Liver (tissue), 9 donors: ENCODE data around the gene KCNK2. TPM values are rescaled to one million over a fixed set of nuclear protein-coding genes. Genes with fewer than 3 reads are reported as not detected.

Experiments used
- DNase-seq: peaks from one replicate; pipeline ENCODE4 v3.0.0-alpha.2; 2017; ENCODE audit warnings: low spot score
- H3K27ac ChIP-seq, 2 donors: one replicate each; pipeline ENCODE4 v1.7.0; 2013; ENCODE audit warnings: inconsistent platforms in 2 of 2, low read length in 2 of 2, control low read depth in 1 of 2, low read depth in 1 of 2, mild to moderate bottlenecking in 1 of 2
- H3K27me3 ChIP-seq, 4 donors: one replicate each; pipeline versions ENCODE4 v1.6.1 to v1.7.0; 2013; ENCODE audit warnings: low read length in 3 of 4, inconsistent platforms in 1 of 4, mild to moderate bottlenecking in 1 of 4, moderate library complexity in 1 of 4; ENCODE audit not compliant: control insufficient read depth in 4 of 4, insufficient read depth in 4 of 4
- H3K36me3 ChIP-seq, 4 donors: one replicate each; pipeline versions ENCODE4 v1.6.1 to v1.7.0; 2013; ENCODE audit warnings: low read length in 3 of 4, mild to moderate bottlenecking in 3 of 4, low read depth in 1 of 4, moderate library complexity in 1 of 4; ENCODE audit not compliant: control insufficient read depth in 4 of 4, insufficient read depth in 3 of 4
- H3K4me1 ChIP-seq, 4 donors: one replicate each; pipeline versions ENCODE4 v1.6.1 to v1.7.0; 2013; ENCODE audit warnings: low read length in 3 of 4, mild to moderate bottlenecking in 3 of 4, moderate library complexity in 1 of 4; ENCODE audit not compliant: control insufficient read depth in 4 of 4, insufficient read depth in 4 of 4
- H3K4me3 ChIP-seq, 3 donors: one replicate each; pipeline versions ENCODE4 v1.6.1 to v1.7.0; 2013; ENCODE audit warnings: low read length in 3 of 3, control low read depth in 1 of 3, low read depth in 1 of 3, mild to moderate bottlenecking in 1 of 3
- H3K9ac ChIP-seq, 2 donors: one replicate each; pipeline ENCODE4 v1.7.0; 2013; ENCODE audit warnings: low read length in 2 of 2, mild to moderate bottlenecking in 2 of 2, moderate library complexity in 2 of 2, control low read depth in 1 of 2, low read depth in 1 of 2
- H3K9me3 ChIP-seq, 4 donors: one replicate each; pipeline versions ENCODE4 v1.6.1 to v1.7.0; 2013; ENCODE audit warnings: low read length in 3 of 4; ENCODE audit not compliant: control insufficient read depth in 4 of 4
- ATF3 ChIP-seq: IDR thresholded peaks from 2 replicates; pipeline ENCODE4 v1.6.1; 2016; ENCODE audit warnings: antibody characterized with exemption
- CTCF ChIP-seq: fragments of 150-350 bp; IDR thresholded peaks from 2 replicates; pipeline ENCODE4 v1.5.1; 2017; ENCODE audit warnings: improper control_type of control experiment, low read depth, low read length; ENCODE audit not compliant: missing input control
- FOXA1 ChIP-seq: IDR thresholded peaks from 2 replicates; pipeline ENCODE4 v1.6.1; 2016; ENCODE audit warnings: antibody characterized with exemption
- FOXA2 ChIP-seq: IDR thresholded peaks from 2 replicates; pipeline ENCODE4 v1.6.1; 2016; ENCODE audit warnings: antibody characterized with exemption
- GABPA ChIP-seq, 2 donors: IDR thresholded peaks in 1 of 2; conservative IDR thresholded peaks in 1 of 2; 2 replicates each; pipeline ENCODE4 v1.6.1; 2016; ENCODE audit warnings: antibody characterized with exemption in 2 of 2, mild to moderate bottlenecking in 1 of 2, moderate library complexity in 1 of 2
- HNF4A ChIP-seq, 2 donors: conservative IDR thresholded peaks; 2 replicates each; pipeline ENCODE4 v1.6.1; 2016; ENCODE audit warnings: antibody characterized with exemption in 2 of 2, mild to moderate bottlenecking in 2 of 2
- HNF4G ChIP-seq: IDR thresholded peaks from 2 replicates; pipeline ENCODE4 v1.6.1; 2016; ENCODE audit warnings: antibody characterized with exemption
- JUND ChIP-seq, 2 donors: IDR thresholded peaks; 2 replicates each; pipeline ENCODE4 v1.6.1; 2016; ENCODE audit warnings: antibody characterized with exemption in 2 of 2
- MAX ChIP-seq: IDR thresholded peaks from 2 replicates; pipeline ENCODE4 v1.6.1; 2016; ENCODE audit warnings: antibody characterized with exemption
- NR2F2 ChIP-seq: IDR thresholded peaks from 2 replicates; pipeline ENCODE4 v1.6.1; 2016; ENCODE audit warnings: antibody characterized with exemption
- RAD21 ChIP-seq, 2 donors: IDR thresholded peaks; 2 replicates each; pipeline ENCODE4 v1.6.1; 2016; ENCODE audit warnings: antibody characterized with exemption in 2 of 2, mild to moderate bottlenecking in 2 of 2
- REST ChIP-seq: IDR thresholded peaks from 2 replicates; pipeline ENCODE4 v1.6.1; 2016; ENCODE audit warnings: antibody characterized with exemption, mild to moderate bottlenecking
- RXRA ChIP-seq, 2 donors: IDR thresholded peaks; 2 replicates each; pipeline ENCODE4 v1.6.1; 2017 to 2018; ENCODE audit warnings: antibody characterized with exemption in 2 of 2, mild to moderate bottlenecking in 1 of 2
- SP1 ChIP-seq: IDR thresholded peaks from 2 replicates; pipeline ENCODE4 v1.6.1; 2018; ENCODE audit warnings: antibody characterized with exemption, mild to moderate bottlenecking
- TAF1 ChIP-seq: conservative IDR thresholded peaks from 2 replicates; pipeline ENCODE4 v1.6.1; 2016; ENCODE audit warnings: antibody characterized with exemption, mild to moderate bottlenecking
- ZBTB33 ChIP-seq: IDR thresholded peaks from 2 replicates; pipeline ENCODE4 v1.6.1; 2016; ENCODE audit warnings: antibody characterized with exemption
- WGBS: extraction: QIAGEN DNeasy Blood & Tissue Kit; methylation state at CpG from one replicate; pipeline ENCODE4 v1.1.7; 2013; 5-methylcytosine and 5-hydroxymethylcytosine counted together
- polyA plus RNA-seq, 2 donors: library from polyadenylated mRNA; stranded (reverse) in 1 of 2; unstranded in 1 of 2; fragments of 200-250 nt in 1 of 2; fragments of >200 nt in 1 of 2; fragmentation: Nextera tagmentation in 1 of 2; extraction: Ambion mirVana in 1 of 2; gene quantifications; one replicate each; pipeline versions ENCODE4 v1.2.1 to v1.2.3, GENCODE V29; 2013 to 2015
- total RNA-seq, 2 donors: library from RNA; depleted of rRNA; stranded (reverse); fragments of >200 nt; gene quantifications; one replicate each; pipeline ENCODE4 v1.2.3, GENCODE V29; 2014
- donor health status: healthy.
- donor health status: healthy.
- donor health status: healthy.
- donor health status: healthy.
- donor health status: healthy.

The KCNK2 gene
- total and polyA plus RNA-seq, 4 donors: 0.01 to 0.08 TPM; not detected in 2

GRCh38 chr1:215106067-215106466 lies 23.5 kb downstream of the KCNK2 start:
- 78% methylated on average over 2 of the region's 2 CpGs for WGBS
- TF ChIP-seq ATF3: no peak
- no peak for TF ChIP-seq FOXA1
- no peak for DNase-seq
- Histone ChIP-seq H3K4me3 (no peak overlapping the region), H3K9me3 (peaks cover 0 to 14% (median 0%) of the 10 kb centered on the region in 4 donors), H3K27me3 (peaks cover 0 to 3% (median 0%) of the 10 kb centered on the region in 4 donors), H3K9ac (no peak overlapping the region), H3K27ac (no peak overlapping the region), H3K4me1 (no peaks in the 10 kb centered on the region), H3K36me3 (no peaks in the 10 kb centered on the region)

GRCh38 chr1:215109171-215109570 lies 26.6 kb downstream of the KCNK2 start:
- WGBS: 63% methylated on average over 5 of the region's 5 CpGs
- Histone ChIP-seq H3K4me1 (no peaks in the 10 kb centered on the region), H3K9ac (no peak overlapping the region), H3K27me3 (peaks cover 0 to 3% (median 0%) of the 10 kb centered on the region in 4 donors), H3K4me3 (no peak overlapping the region), H3K27ac (no peak overlapping the region), H3K36me3 (no peaks in the 10 kb centered on the region), H3K9me3 (peaks cover 0 to 14% (median 0%) of the 10 kb centered on the region in 4 donors)
- TF ChIP-seq MAX: no peak
- TF ChIP-seq RAD21 (IDR thresholded peaks at IDR 0.05): no peak
- no peak for TF ChIP-seq RXRA (IDR thresholded peaks at IDR 0.05)
- TF ChIP-seq TAF1: no peak
- no peak for TF ChIP-seq CTCF
- no peak for TF ChIP-seq HNF4G
- TF ChIP-seq REST: no peak
- DNase-seq: no peak

GRCh38 chr1:215111916-215112315 lies 29.4 kb downstream of the KCNK2 start:
- WGBS: 79% methylated on average over 3 of the region's 3 CpGs
- no peak overlapping the region for H3K4me3 ChIP-seq
- H3K36me3 ChIP-seq: no peaks in the 10 kb centered on the region
- H3K9ac ChIP-seq: no peak overlapping the region
- peaks cover 0 to 6% (median 0%) of the 10 kb centered on the region in 4 donors for H3K9me3 ChIP-seq
- no peaks in the 10 kb centered on the region for H3K27me3 ChIP-seq
- H3K27ac ChIP-seq: no peak overlapping the region
- no peaks in the 10 kb centered on the region for H3K4me1 ChIP-seq
- DNase-seq: no peak
- TF ChIP-seq RAD21 (IDR thresholded peaks at IDR 0.05): no peak
- TF ChIP-seq GABPA (IDR thresholded peaks at IDR 0.05 in 1 of 2, conservative IDR thresholded peaks at IDR 0.05 in 1 of 2): no peak
- TF ChIP-seq NR2F2: no peak
- no peak for TF ChIP-seq MAX
- no peak for TF ChIP-seq ZBTB33
- TF ChIP-seq ATF3: no peak
- no peak for TF ChIP-seq SP1
- TF ChIP-seq FOXA2: no peak
- TF ChIP-seq REST: no peak
- TF ChIP-seq HNF4A (conservative IDR thresholded peaks at IDR 0.05): no peak
- no peak for TF ChIP-seq JUND (IDR thresholded peaks at IDR 0.05)
